ENCODE data around the gene MYCBP2.

- no peak for TF ChIP-seq CTCF (IDR thresholded peaks at IDR 0.05)
- TF ChIP-seq POLR2AphosphoS5 (IDR thresholded peaks at IDR 0.05): no peak
Observed at GRCh38 chr13:77215543-77215942, 111.4 kb downstream of the MYCBP2 start.
